ENCODE data around the gene ENOPH1.

The ENOPH1 gene

DNA sequence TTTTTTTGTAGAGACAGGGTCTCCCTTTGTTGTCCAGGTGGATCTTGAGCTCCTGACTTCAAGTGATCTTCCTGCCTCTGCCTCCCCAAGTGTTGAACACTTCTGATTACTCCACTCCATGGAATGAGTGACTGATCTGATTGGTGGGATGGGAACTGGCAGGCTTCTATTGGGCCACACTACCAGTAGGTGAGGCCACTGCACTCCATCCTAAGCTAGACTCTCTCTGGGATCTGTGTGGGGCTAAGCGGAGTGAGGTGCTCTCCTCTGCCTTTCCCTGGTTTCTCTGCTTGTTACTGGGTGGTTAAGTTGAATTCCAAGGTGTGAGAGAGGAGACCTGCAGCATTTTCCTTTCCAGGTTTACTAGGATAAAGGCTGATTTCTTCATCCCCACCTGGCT is 58.7 kb downstream of the ENOPH1 start:
- H3K18ac ChIP-seq (ENCODE audit: low read length), result no peak overlapping the region
- no peaks in the 10 kb centered on the region for H3K79me1 ChIP-seq (ENCODE audit: low read length)
- no peaks in the 10 kb centered on the region for H3K79me2 ChIP-seq (ENCODE audit: control insufficient read depth, insufficient read depth, low read length, poor library complexity)
- no peak overlapping the region for H2BK12ac ChIP-seq (ENCODE audit: low read length)
- no peak for DNase-seq
- no peak overlapping the region for H2BK5ac ChIP-seq (ENCODE audit: low read depth, low read length, poor library complexity)
- peaks cover 0 to 3% of the 10 kb centered on the region in 2 experiments for H3K4me1 ChIP-seq (ENCODE audit: control insufficient read depth in 1 of 2, insufficient read depth in 2 of 2, low read length in 2 of 2)
- no peaks in the 10 kb centered on the region for H3K36me3 ChIP-seq (ENCODE audit: control insufficient read depth in 1 of 2, insufficient read depth in 2 of 2, low read length in 2 of 2)
- no peak overlapping the region for H3K14ac ChIP-seq (ENCODE audit: low read length)
- no peak overlapping the region for H2AFZ ChIP-seq (ENCODE audit: insufficient read depth, low read length, poor library complexity)
- H3K9ac ChIP-seq (ENCODE audit: low read length), result no peak overlapping the region
- H4K8ac ChIP-seq (ENCODE audit: low read depth, low read length), result no peak overlapping the region
- no peak overlapping the region for H2AK5ac ChIP-seq (ENCODE audit: low read length)
- no peaks in the 10 kb centered on the region for H3K27me3 ChIP-seq (ENCODE audit: insufficient read depth, low read length)
- no peaks in the 10 kb centered on the region for H3K9me3 ChIP-seq (ENCODE audit: insufficient read depth, low read depth, low read length)
- no peak overlapping the region for H3K4ac ChIP-seq (ENCODE audit: low read depth, low read length)
- H4K91ac ChIP-seq (ENCODE audit: low read depth, low read length), result no peak overlapping the region
- no peak overlapping the region for H3K4me2 ChIP-seq (ENCODE audit: low read length)
- no CpG with 5 or more reads among the region's 1 CpG for WGBS (ENCODE audit: extremely low coverage, insufficient coverage, insufficient read length)
- H3K4me3 ChIP-seq (ENCODE audit: low read depth, low read length), result no peak overlapping the region
- no peak overlapping the region for H3K23ac ChIP-seq (ENCODE audit: low read length)
- no peak overlapping the region for H3K27ac ChIP-seq (ENCODE audit: low read depth, low read length)
- no peak overlapping the region for H4K12ac ChIP-seq (ENCODE audit: low read depth, low read length)
- H2BK120ac ChIP-seq (ENCODE audit: insufficient read depth, low read length, poor library complexity), result no peak overlapping the region

DNA sequence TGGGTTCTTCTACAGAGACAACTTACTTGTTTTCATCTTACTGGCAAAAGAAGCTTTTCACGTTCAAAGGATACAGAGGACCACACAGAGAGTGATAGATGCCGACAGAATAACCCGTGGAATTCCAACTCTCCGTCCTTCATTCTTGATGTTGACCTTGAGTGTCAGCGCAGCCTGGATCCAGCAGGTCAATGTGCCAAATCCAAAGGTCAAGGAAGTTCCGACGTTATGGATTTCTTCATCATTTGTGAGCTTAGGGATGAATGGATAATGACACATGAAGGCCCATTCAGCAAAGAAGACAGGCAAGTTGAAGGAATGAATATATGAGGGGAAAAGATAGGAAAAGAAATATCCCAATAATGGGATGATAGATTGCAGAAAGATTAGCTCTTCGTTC is 59.6 kb downstream of the ENOPH1 start:
- no peak overlapping the region for H2AK5ac ChIP-seq (ENCODE audit: low read length)
- H3K4ac ChIP-seq (ENCODE audit: low read depth, low read length), result no peak overlapping the region
- WGBS (ENCODE audit: extremely low coverage, insufficient coverage, insufficient read length), result no CpG with 5 or more reads among the region's 8 CpGs
- H4K8ac ChIP-seq (ENCODE audit: low read depth, low read length), result no peak overlapping the region
- no peaks in the 10 kb centered on the region for H3K9me3 ChIP-seq (ENCODE audit: insufficient read depth, low read depth, low read length)
- no peak for DNase-seq
- H3K4me2 ChIP-seq (ENCODE audit: low read length), result no peak overlapping the region
- H3K9ac ChIP-seq (ENCODE audit: low read length), result no peak overlapping the region
- no peak overlapping the region for H2BK120ac ChIP-seq (ENCODE audit: insufficient read depth, low read length, poor library complexity)
- H3K36me3 ChIP-seq (ENCODE audit: control insufficient read depth in 1 of 2, insufficient read depth in 2 of 2, low read length in 2 of 2), result no peaks in the 10 kb centered on the region
- no peak overlapping the region for H4K12ac ChIP-seq (ENCODE audit: low read depth, low read length)
- no peak overlapping the region for H3K23ac ChIP-seq (ENCODE audit: low read length)
- H2BK5ac ChIP-seq (ENCODE audit: low read depth, low read length, poor library complexity), result no peak overlapping the region
- no peak overlapping the region for H3K14ac ChIP-seq (ENCODE audit: low read length)
- H4K91ac ChIP-seq (ENCODE audit: low read depth, low read length), result no peak overlapping the region
- no peak overlapping the region for H3K4me3 ChIP-seq (ENCODE audit: low read depth, low read length)
- no peaks in the 10 kb centered on the region for H3K27me3 ChIP-seq (ENCODE audit: insufficient read depth, low read length)
- no peak overlapping the region for H3K27ac ChIP-seq (ENCODE audit: low read depth, low read length)
- no peak overlapping the region for H3K18ac ChIP-seq (ENCODE audit: low read length)
- H2AFZ ChIP-seq (ENCODE audit: insufficient read depth, low read length, poor library complexity), result no peak overlapping the region
- no peaks in the 10 kb centered on the region for H3K79me2 ChIP-seq (ENCODE audit: control insufficient read depth, insufficient read depth, low read length, poor library complexity)
- H3K79me1 ChIP-seq (ENCODE audit: low read length), result no peaks in the 10 kb centered on the region
- no peak overlapping the region for H2BK12ac ChIP-seq (ENCODE audit: low read length)
- H3K4me1 ChIP-seq (ENCODE audit: control insufficient read depth in 1 of 2, insufficient read depth in 2 of 2, low read length in 2 of 2), result peaks cover 0 to 3% of the 10 kb centered on the region in 2 experiments

DNA sequence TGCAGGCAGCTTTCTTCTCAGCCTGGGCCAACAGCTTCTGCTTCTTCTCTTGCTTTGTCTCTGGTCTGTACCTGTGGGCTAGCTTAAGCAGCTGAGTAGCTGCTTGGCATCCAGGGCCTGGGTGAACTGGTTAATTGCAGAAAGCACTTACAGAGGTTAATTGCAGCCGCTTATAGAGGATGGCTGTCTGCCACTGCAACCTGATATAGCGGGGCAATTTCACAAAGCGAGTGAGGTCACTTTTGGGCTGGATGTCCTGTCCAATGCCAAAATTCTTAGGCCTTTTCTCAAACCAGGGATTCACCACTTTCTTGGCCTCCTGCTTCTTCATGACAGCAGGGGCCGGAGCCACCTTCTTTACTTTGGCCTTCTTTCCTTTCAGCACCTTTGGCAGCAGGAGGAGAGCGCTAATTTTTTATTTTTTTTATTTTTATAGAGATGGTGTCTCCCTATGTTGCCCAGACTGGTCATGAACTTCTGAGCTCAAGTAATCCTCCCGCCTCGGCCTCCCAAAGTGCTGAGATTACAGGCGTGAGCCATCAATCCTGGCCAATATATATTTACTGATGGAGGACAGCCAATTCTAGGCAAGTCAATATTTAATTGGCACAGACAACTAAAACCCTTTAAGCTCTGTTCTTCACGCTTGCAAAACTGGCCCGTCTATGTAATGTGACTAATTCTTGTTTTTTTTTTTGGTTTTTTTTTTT is 61.0 kb downstream of the ENOPH1 start:
- no peaks in the 10 kb centered on the region for H3K79me2 ChIP-seq (ENCODE audit: control insufficient read depth, insufficient read depth, low read length, poor library complexity)
- no peaks in the 10 kb centered on the region for H3K9me3 ChIP-seq (ENCODE audit: insufficient read depth, low read depth, low read length)
- H2BK12ac ChIP-seq (ENCODE audit: low read length), result no peak overlapping the region
- no peaks in the 10 kb centered on the region for H3K79me1 ChIP-seq (ENCODE audit: low read length)
- H2BK5ac ChIP-seq (ENCODE audit: low read depth, low read length, poor library complexity), result no peak overlapping the region
- H3K4ac ChIP-seq (ENCODE audit: low read depth, low read length), result no peak overlapping the region
- H3K14ac ChIP-seq (ENCODE audit: low read length), result no peak overlapping the region
- DNase-seq, result no peak
- H3K4me1 ChIP-seq (ENCODE audit: control insufficient read depth in 1 of 2, insufficient read depth in 2 of 2, low read length in 2 of 2), result peaks cover 0 to 3% of the 10 kb centered on the region in 2 experiments
- H4K8ac ChIP-seq (ENCODE audit: low read depth, low read length), result no peak overlapping the region
- no peak overlapping the region for H4K91ac ChIP-seq (ENCODE audit: low read depth, low read length)
- no peak overlapping the region for H3K23ac ChIP-seq (ENCODE audit: low read length)
- H4K12ac ChIP-seq (ENCODE audit: low read depth, low read length), result no peak overlapping the region
- H3K36me3 ChIP-seq (ENCODE audit: control insufficient read depth in 1 of 2, insufficient read depth in 2 of 2, low read length in 2 of 2), result no peaks in the 10 kb centered on the region
- H3K4me2 ChIP-seq (ENCODE audit: low read length), result no peak overlapping the region
- H2BK120ac ChIP-seq (ENCODE audit: insufficient read depth, low read length, poor library complexity), result no peak overlapping the region
- no peak overlapping the region for H2AK5ac ChIP-seq (ENCODE audit: low read length)
- WGBS (ENCODE audit: extremely low coverage, insufficient coverage, insufficient read length), result no CpG with 5 or more reads among the region's 10 CpGs
- no peak overlapping the region for H3K4me3 ChIP-seq (ENCODE audit: low read depth, low read length)
- no peaks in the 10 kb centered on the region for H3K27me3 ChIP-seq (ENCODE audit: insufficient read depth, low read length)
- H3K27ac ChIP-seq (ENCODE audit: low read depth, low read length), result no peak overlapping the region
- no peak overlapping the region for H3K18ac ChIP-seq (ENCODE audit: low read length)
- no peak overlapping the region for H2AFZ ChIP-seq (ENCODE audit: insufficient read depth, low read length, poor library complexity)
- H3K9ac ChIP-seq (ENCODE audit: low read length), result no peak overlapping the region

DNA sequence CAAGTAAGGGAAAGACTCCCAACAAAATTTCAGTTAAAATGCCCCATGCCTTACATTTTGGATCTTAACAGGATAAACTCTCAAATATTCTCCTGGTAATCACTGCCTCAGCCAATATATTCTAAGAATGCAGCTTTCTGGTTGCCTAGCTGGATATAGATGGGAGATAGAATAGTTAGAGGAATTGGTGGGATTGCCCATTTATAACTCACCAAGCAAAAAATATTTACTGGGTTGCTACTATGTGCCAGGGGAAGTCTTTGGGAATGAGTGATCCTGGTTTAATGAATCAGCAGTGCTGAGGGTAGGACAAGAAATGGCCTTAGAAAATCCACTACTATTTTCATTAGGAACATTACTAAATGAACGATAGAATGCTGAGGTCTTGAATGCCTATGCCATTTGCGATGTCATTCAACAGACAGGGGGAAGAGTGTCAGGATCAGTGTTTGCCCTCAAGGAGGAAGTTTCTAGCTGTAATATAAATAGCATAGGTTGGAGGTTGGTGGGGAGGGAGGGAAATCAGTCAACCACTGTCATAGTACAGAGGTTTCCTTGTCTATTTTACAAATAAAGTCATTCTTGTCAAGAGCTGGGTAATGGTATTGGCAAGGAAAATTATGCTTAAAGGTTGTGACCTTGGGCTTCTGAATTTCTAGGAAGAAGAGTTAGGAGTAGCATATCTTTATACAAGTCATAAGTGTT is 63.5 kb downstream of the ENOPH1 start:
- H2BK120ac ChIP-seq (ENCODE audit: insufficient read depth, low read length, poor library complexity), result no peak overlapping the region
- H2BK12ac ChIP-seq (ENCODE audit: low read length), result no peak overlapping the region
- no peak overlapping the region for H2AK5ac ChIP-seq (ENCODE audit: low read length)
- H4K12ac ChIP-seq (ENCODE audit: low read depth, low read length), result no peak overlapping the region
- H4K8ac ChIP-seq (ENCODE audit: low read depth, low read length), result no peak overlapping the region
- no peak overlapping the region for H3K14ac ChIP-seq (ENCODE audit: low read length)
- no peaks in the 10 kb centered on the region for H3K9me3 ChIP-seq (ENCODE audit: insufficient read depth, low read depth, low read length)
- no peak overlapping the region for H2AFZ ChIP-seq (ENCODE audit: insufficient read depth, low read length, poor library complexity)
- H3K4me3 ChIP-seq (ENCODE audit: low read depth, low read length), result no peak overlapping the region
- no peaks in the 10 kb centered on the region for H3K79me1 ChIP-seq (ENCODE audit: low read length)
- no peak overlapping the region for H3K23ac ChIP-seq (ENCODE audit: low read length)
- H3K4me1 ChIP-seq (ENCODE audit: control insufficient read depth in 1 of 2, insufficient read depth in 2 of 2, low read length in 2 of 2), result peaks cover 0 to 3% of the 10 kb centered on the region in 2 experiments
- no peak overlapping the region for H3K27ac ChIP-seq (ENCODE audit: low read depth, low read length)
- no peaks in the 10 kb centered on the region for H3K79me2 ChIP-seq (ENCODE audit: control insufficient read depth, insufficient read depth, low read length, poor library complexity)
- no peak overlapping the region for H2BK5ac ChIP-seq (ENCODE audit: low read depth, low read length, poor library complexity)
- no peak overlapping the region for H4K91ac ChIP-seq (ENCODE audit: low read depth, low read length)
- no peak overlapping the region for H3K4me2 ChIP-seq (ENCODE audit: low read length)
- H3K4ac ChIP-seq (ENCODE audit: low read depth, low read length), result no peak overlapping the region
- no peak overlapping the region for H3K18ac ChIP-seq (ENCODE audit: low read length)
- no CpG with 5 or more reads among the region's 2 CpGs for WGBS (ENCODE audit: extremely low coverage, insufficient coverage, insufficient read length)
- no peaks in the 10 kb centered on the region for H3K36me3 ChIP-seq (ENCODE audit: control insufficient read depth in 1 of 2, insufficient read depth in 2 of 2, low read length in 2 of 2)
- H3K9ac ChIP-seq (ENCODE audit: low read length), result no peak overlapping the region
- DNase-seq, result peak; percentile 65 to 93
- no peaks in the 10 kb centered on the region for H3K27me3 ChIP-seq (ENCODE audit: insufficient read depth, low read length)

Measured in trophoblast cell (in vitro differentiated cells and primary cell).